CD4-positive, alpha-beta T cell treated with Interleukin-15 for 1 hour (primary cell): Measurements from ENCODE around the gene PELI1.
"Not testable (repeated sequence)": the region's sequence is repeated elsewhere in the genome, so short reads cannot be mapped to it uniquely, and the experiment has no call there.

ENCODE experiments used
- DNase-seq: peaks from one replicate; pipeline ENCODE4 v3.0.0-alpha.2; 2020

PELI1 gene

GRCh38 chr2:64120928-64121327 lies 23.3 kb downstream of the PELI1 start:
- no peak for DNase-seq

GRCh38 chr2:64120008-64120407 lies 24.2 kb downstream of the PELI1 start:
- DNase-seq: no peak

GRCh38 chr2:64119369-64119768 lies 24.9 kb downstream of the PELI1 start:
- no peak for DNase-seq

GRCh38 chr2:64115808-64116598 lies 28.2 kb downstream of the PELI1 start:
- no peak for DNase-seq

GRCh38 chr2:64114912-64115277 lies 29.3 kb downstream of the PELI1 start:
- DNase-seq: no peak

GRCh38 chr2:64114063-64114911 lies 29.9 kb downstream of the PELI1 start:
- DNase-seq: no peak

GRCh38 chr2:64112016-64112415 lies 32.2 kb downstream of the PELI1 start:
- no peak for DNase-seq

- no peak for DNase-seq
These were observed 32.8 kb downstream of the PELI1 start for GRCh38 chr2:64111426-64111825.

- no peak for DNase-seq
These were observed 35.5 kb downstream of the PELI1 start for GRCh38 chr2:64108666-64109241.

GRCh38 chr2:64106481-64106880 lies 37.7 kb downstream of the PELI1 start:
- no peak for DNase-seq

- DNase-seq: no peak
These were observed 38.4 kb downstream of the PELI1 start for GRCh38 chr2:64105670-64106461.

GRCh38 chr2:64104933-64105332 lies 39.3 kb downstream of the PELI1 start:
- DNase-seq: no peak

GRCh38 chr2:64102736-64103135 lies 41.5 kb downstream of the PELI1 start:
- DNase-seq: not testable (repeated sequence)

GRCh38 chr2:64101141-64101591 lies 43.1 kb downstream of the PELI1 start:
- no peak for DNase-seq

GRCh38 chr2:64100584-64100983 lies 43.6 kb downstream of the PELI1 start:
- not testable (repeated sequence) for DNase-seq

- no peak for DNase-seq
These were observed 49.4 kb downstream of the PELI1 start for GRCh38 chr2:64094663-64095382.

GRCh38 chr2:64093341-64093740 lies 50.9 kb downstream of the PELI1 start:
- no peak for DNase-seq

GRCh38 chr2:64092502-64092901 lies 51.7 kb downstream of the PELI1 start:
- DNase-seq: no peak

- no peak for DNase-seq
These were observed 54.0 kb downstream of the PELI1 start for GRCh38 chr2:64090264-64090663.

GRCh38 chr2:64086347-64087082 lies 57.7 kb downstream of the PELI1 start:
- no peak for DNase-seq

- no peak for DNase-seq
These were observed 58.3 kb downstream of the PELI1 start for GRCh38 chr2:64085936-64086335.
